GM21717 (cell line): ENCODE results near the gene RGS6.

Experiments
- ATAC-seq: cut with Tn5 transposase; IDR thresholded peaks from one replicate; pipeline ENCODE4 v1.9.1; 2021; ENCODE audit warnings: mild to moderate bottlenecking, moderate library complexity; ENCODE audit not compliant: unreplicated experiment

RGS6 gene

DNA sequence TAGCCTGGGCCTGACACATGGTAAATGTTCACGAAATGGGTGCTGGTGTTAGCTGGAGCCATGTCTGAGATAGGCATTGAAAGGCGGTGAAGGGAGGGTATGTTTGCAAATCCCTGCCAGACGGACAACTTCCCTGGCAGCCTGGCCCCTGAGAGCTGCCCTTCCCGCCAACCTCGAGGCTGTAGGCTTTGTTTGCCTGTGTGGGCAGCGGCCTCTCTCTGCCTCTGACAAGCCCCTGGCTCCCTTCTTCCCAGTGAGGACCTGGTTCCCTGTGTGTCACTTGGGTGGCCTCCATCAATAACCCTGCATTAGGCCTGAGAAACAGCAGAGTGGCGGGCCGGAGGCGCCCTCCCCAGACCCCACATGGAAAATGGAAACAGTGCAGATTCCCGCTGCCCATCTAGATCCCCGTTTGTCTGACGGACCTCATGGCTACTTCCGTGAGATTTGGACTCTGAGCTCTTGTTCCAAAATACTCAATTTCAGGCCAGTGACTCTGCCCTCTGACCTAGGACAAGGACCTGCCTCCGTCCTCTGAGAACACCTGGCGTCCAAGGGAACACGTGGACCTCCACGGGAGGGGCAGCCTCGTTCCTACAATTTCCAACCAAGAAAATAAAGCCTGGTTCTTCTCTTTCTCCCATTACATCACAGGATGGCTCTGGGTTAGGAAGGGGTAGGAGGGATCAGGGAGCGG, 636.2 kb downstream of the RGS6 start:
- no peak for ATAC-seq

DNA sequence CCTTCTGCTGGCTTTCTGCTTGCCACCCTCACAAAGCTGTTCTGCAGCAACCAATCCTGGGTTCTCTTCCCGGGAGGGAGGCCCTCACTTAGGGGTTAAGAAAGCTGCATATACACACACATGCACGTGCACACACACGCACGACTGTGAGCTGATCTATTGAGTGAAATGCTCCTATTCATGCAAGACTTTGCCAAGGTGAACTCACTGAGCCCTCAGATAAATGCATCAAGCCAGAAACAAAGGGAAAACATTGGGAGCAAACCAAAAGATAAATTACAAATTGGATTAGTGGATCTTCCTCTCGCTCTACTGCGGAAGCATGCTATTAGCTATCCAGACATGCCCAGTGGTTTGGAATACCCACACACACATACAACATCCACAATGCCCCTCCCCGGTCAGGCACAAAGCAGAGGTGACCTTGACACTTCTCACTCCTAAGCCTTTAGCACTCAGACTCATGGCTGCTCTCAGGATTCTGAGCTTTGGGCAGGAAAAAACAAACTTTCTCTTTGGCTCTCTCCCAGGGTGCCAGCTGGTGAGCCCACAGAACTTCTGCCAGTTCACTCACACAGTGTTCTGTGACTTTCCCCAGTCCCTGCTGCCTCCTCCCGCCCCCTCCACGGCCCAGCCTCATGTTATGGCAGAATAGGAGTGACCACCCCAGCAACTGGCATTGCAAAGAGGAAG, 641.6 kb downstream of the RGS6 start:
- no peak for ATAC-seq

DNA sequence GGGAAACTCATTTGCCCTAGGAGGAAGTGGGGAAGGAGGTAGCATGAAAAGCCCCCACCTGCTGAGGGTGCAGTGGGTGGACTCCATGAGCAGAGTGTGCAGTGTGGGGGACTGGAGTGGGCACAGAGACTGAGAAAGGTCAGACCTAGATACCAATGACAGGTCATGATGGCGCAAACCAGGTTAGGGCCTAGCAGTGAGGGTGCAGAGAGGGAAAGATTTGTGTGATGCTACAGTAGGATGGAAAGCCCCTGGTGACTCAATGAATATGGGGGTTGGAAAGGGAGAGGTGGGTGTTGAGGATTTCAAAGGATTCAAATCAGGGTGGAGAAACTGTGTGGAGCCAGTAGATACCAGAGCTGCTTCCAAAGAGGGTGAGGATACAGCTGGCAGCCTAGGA, 642.5 kb downstream of the RGS6 start:
- ATAC-seq, result no peak

DNA sequence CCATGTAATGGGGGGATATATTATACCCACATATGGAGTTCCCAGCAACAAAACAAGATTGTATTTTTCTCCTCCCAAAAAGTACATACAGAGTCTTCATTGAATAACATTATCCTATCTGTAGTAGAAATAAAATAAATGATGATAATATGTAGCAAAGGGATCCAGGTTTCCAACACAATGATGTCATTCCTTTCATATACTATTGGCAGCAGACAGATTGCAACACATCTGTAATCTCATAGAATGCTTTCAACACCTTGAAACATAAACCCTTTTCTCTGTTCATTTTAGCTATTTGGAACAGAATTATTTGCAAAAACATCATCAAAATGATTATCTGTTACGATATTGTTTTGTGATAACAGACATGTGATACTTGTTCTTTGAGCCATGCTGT, 644.0 kb downstream of the RGS6 start:
- no peak for ATAC-seq

DNA sequence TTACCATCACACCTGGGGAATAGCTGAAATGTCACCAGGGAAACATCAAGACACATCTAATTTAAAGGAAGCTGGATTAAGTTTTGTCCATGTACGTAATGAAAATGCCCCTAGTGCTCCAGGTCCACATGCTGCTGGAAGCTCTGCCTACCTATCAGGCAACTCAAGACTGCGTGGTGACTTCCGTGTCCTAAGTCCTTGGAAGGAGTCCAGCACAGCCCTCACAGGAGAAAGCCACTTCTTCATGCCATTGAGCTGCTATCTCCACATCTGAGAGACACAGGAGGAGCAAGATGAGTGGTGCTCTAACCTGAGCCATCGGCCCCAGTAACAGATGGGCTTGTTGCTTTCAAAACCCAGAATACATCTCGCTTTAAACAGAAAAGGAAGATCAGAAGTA, 645.3 kb downstream of the RGS6 start:
- ATAC-seq, result no peak

DNA sequence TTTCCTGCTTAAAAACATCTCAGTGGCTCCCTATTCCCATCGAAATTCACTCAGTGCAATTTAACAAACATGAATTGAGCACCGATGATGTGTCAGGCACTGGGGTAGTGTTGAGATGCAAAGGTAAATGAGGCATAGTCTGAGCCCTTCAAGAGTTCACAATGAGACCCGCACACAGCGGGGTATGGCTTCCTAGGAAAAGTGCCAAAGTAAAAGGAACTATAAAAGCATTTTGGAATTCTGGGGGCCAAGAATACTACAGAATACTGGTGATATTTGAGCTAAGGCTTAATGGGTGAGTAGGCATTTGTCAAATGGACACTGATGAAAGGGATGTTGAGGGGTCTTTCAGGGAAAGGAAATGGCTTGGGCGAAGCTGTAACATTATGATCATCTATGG, 646.3 kb downstream of the RGS6 start:
- no peak for ATAC-seq

DNA sequence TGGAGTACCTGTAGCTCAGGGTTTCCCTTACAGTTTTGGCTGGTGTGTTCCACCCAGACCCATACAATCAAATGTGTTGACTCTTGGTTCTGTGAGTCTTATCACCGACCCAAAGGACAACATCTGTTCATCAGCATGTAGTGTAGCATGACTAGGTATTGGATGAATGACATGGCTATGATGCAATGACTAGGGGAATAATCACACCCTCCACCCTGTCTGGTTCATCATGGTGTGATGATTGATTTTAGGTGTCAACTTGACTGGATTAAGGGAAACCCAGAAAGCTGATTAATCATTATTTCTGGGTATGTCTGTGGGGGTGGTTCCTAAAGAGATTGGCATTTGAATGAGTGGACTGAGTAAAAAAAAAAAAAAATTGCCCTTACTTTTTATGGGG, 650.4 kb downstream of the RGS6 start:
- no peak for ATAC-seq

DNA sequence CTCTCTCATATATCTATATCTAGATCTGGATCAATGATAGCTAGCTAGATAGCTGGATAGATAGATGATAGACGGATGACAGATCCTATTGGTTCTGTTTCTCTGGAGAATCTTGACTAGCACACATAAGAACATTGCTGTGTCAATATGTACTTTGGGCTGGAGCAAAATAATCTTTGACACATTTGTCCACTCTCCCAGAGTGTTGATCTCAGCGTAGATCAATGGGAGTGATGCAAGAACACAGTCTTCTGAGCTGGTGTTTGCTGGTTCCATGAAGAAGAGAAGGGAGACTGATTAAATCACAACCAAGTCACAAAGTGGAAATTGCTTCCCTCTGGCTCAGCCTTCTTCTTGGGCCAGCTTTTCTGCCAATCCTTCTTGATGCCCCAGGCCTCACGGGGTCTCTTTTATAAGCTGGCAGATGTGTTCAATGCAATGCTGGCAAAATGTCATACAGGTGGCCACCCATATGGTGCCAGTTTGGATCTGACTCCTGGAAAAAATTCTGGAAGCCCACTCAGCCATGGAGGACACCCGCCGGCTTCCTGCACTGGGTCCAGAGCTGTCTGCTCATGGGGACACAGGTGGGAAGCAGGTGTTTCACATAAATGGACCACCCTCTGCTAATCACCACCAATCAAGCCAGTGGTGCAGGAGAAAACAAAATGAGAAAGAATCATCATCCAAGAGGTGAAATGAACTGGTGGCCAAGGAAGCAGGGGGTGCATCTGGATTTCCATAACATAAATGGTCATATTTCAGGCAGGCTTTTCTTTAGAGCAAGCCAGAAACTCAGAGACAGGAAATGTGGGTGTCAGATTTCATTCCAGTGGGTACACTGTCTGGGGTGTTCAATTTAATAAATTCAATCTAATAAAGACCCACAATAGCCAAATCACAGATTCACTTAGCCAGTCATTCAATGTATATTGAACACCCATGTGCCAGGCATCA, 651.4 kb downstream of the RGS6 start:
- no peak for ATAC-seq

DNA sequence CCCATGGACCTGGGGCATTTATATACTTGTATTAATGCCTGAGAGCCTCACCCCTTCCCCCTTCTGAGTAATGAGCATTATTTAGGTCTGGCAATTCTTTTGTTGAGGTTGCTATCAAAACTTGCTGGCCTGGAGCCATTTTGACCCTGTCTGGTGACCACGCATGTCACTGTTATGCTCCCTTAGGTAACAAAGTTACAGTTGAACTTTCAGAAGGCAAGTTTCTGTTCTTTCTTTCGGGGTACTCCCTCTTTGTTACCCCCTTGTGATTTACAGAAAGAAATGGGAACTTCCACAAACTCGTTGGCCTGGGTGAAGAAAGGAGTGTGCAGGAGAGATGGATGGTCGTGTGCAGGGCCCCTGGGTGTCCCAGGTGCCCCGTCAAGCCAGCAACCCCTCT, 656.3 kb downstream of the RGS6 start:
- no peak for ATAC-seq

DNA sequence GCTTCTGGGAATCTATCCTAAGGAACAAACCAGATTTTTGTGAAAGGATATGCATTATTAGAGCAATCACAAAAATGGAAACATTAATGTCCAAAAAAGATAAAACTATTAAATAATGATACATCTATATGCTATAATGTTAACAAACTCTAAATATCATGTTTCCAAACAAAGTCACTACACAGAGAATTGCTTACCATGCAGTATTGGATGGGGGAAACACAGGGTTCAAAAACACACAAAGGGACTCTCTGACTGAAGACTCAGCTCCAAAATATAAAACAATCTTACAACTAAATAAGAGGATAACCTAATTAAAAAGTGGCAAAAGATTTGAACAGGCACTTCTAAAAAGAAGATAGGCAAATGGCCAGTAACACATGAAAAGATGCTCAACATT, 657.4 kb downstream of the RGS6 start:
- ATAC-seq, result no peak

DNA sequence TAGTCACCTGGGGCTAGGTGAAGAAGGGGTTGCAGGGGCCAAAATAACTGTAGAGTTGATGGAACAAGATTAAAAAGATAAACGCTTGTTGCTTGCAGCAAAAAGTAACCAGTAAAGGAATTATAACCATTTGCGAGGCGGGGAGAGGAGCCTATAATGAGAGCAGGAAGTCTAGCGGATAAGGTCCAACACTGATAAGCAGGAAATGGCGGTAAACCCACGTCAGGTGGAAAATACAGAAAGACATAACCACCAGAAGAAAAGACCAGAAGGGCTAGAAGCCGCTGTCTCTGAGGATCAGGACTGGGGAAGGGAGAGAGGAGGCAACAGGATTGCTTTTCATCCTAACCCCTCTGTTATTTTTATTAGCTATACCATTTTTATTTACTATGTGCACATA, 658.3 kb downstream of the RGS6 start:
- ATAC-seq, result no peak

DNA sequence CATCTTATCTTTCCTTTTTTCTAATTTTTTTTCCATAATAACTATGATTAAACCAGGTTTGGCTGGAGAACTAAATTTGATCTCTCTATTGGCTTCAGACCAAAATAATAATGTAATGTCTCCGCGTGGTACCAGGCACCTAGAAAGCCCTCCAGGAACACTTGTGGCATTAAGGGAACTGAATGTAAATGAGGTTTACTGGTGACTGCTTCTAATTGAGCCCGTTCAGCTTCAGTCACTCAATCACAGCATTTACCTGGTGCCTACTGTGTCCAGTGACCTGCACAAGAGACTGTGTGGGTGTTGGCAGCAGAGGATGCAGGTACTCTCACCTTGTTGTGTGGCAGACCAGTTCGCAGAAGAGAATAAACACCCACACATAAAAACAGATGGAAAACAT, 659.2 kb downstream of the RGS6 start:
- no peak for ATAC-seq

DNA sequence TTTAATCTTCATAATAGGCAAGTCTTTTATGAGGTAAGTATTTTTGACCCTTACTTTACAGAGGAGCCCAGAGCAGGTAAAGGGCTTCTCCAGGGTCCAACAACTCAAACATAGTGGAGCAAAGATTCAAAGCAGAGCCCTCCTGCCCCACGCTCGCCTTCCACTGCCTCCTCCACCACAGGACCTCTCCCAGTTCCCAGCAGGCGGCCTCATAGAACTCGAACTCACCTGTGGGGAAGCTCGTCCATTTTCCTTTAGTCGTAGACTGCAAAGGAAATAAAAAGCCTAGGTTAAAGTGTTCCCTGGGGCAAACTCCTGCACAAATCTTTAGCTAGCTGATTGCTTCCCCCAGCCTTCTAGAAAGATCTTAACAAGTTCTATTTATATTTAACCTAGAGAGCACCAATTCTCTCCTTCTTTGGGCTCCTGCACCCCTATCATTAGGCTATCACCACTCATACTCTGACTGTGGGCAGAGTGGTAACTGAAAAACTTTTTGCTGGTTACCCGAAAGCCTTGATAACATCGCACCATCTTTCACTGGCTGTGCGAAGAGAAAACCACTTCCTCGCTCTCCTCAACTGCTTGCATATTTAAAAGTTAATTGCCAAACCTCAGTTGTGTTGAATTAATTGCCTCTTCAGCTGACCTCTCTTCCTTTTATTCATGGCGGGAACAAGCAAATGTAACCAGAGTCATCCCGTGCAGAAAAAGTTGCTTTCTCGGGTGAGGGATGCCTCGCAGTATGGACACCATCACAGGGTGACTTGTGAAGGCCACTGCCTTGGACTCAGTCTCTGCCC, 662.1 kb downstream of the RGS6 start:
- ATAC-seq, result no peak

DNA sequence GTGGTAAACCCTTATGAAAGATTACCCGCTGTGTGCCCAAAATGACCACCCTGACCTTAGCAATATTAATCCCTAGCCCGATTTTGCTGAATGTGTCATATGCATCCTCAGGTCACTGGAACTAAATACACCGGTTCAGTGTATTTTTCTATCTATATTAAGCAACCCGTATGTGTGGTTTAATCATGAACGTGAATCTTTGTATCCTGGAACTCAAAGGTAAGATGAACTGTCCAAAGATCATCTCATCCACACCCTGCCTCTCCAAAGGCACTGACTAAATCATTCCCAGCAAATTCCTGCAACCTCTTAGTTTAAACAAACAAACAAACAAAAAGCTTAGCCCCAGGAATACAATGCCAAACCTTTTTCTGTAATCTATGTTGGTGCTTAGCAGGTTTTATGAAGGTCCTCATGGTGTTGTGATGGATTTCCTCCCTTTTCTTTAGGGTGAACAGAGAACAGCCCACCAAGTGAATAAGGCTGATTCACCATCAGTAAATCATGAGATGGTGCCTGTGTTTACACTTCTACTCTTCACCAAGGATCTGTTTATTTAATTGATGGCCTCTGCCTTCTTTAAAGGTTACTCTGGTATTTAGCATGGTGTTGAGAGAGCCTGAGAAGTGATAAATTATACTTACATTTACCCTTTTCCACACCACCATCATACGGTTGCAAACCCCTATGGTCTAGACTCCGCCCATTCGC, 663.1 kb downstream of the RGS6 start:
- ATAC-seq, result no peak

DNA sequence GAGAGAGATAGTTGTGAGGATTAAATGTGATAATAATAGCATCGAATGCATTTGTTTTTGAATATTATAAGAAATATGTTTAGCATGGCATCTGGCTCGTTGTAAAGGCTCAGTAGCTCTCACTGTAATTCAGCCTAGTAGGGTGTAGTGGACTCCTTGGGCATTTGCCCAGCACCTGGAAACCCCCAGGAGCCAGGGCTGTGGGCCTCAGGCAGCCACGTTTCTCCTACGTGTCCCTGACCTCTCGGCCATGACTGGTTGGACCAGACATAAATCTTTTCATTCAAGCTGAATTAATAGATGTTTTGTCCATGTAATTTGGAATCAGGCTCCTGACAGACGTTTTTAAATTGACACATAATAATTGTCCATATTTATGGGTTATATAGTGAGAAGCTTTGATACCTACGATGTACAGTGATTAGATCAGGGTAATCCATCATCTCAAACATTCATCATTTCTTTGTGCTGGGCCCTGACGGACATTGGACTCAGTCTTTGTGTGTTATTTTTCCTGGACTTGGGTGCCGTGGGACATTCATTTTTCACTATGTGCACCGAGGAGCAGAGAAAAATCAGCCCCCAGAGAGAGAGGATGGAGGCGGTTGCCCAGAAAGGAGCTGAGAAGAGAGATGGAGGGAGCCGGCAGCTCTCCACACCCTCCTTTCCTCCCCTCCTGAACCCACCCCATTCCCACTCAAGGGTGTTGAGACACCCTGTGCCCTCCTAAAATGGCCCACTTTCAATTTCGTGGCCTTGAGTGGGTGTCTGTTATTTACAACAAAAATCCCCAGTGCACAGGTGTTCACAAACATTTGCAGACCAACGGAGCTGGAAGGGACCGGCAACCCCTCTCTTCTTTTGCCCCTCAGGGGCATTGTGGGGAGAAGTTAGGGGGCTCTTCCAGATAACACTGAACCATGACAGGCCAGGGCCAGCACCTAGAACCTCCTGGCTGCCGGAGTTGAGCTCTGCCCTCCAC, 665.3 kb downstream of the RGS6 start:
- ATAC-seq, result no peak

DNA sequence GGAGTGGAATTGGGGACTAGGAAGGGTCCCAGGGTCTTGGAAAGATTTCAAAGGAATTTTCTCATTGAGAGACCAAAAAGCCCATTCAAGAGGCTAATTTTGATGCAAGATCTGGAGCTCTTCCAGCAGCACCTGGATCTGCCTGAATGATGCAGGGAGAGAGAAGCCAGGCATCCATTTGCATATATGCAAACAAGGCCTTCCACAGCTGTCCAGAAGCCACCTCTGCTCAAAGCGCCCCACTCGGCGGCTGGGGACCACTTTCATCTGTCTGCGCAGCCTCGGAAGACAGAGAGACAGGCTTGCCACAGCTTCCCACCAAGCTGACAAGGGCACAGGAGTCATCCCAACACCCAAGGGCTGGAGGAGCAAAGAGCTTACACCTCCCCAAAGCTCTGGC, 666.1 kb downstream of the RGS6 start:
- ATAC-seq, result no peak

DNA sequence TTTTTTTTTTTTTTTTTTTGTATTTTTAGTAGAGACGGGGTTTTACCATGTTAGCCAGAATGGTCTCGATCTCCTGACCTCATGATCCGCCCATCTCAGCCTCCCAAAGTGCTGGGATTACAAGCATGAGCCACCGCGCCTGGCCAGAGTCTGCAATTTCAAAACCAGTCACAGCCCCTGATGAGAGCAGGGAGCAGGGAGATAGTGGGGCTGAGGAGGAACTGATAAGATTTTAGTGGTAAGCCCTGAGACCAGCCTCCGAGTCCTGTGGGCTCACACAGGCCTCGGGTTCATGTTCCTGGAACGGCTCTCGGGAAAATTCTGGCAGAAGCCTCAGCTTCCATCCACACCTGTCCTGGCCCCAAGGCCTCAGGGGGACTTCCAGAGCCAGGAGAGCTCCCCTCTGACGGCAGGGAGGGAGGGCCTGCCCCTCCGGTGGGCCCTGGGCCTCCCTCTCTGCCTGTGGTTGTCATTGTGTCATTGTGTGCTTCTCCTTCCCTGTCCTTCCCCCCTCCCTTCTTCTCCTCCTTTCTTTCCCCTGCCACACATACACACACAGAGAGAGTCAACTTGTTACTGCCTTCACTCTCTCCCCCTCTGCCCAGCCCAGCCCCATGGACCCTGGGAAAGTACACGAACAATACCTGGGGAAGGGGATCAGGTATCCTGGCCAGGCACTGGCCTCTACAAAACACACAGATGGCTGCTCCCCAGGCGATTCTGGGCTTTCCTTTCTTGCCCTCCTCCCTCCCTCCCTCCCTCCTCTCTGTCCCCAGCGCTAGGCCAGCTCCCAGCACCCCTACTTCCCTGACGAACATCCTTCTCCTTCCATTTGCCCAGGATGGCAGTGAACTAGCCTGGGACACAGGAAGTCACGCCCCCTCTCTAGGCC, 667.6 kb downstream of the RGS6 start:
- ATAC-seq, result no peak
